ENCODE measurements around the gene COL8A1. TPM values are rescaled to one million over a fixed set of nuclear protein-coding genes. Genes with fewer than 3 reads are reported as not detected.

Gene COL8A1
- total RNA-seq, 2 experiments from 2014 or later: not detected

DNA sequence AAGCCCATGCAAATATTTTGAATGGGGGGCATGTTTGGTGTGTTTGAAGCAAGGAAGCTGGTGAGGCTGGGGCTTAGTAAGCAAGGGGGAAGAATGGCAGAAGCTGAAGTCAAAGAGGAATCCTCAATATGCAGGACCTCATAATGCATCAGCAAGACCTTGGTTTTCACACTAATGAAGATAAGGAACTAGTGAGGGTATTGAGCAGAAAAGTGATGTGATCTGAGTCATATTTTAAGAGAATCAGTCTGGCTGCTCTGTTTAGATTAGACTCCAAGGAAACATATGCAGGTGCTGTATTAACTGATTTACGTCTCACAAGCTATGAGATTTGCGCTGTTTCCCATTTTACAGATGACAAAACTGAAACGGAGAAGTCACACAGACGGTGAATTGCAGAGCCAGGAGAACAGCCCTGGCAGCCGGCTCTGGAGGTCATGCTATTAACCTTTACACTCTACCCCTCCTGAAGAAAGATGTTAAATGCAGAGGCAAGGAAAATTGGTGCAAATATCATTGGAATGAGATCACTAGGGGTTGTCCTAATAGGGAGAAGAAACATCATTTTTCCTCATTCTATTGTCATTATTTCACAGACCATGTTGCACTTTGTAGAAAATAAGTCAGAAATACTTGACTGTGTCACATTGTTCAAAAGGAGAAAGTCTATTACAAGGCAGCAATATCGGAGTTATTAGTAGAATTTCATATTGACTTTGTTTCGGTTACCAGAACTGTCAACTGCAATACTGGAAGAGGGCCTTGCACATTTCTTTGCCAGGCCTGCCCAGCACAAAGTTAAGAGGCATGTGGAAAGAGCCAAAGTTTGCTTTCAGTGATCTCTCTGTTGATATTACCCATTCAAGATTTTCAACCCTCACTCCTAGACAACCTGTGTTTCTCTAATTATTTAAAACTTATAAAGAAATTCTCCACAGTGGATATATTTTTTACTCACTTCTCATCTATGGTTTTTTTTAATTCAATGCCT is 64.9 kb downstream of the COL8A1 start:
- H3K27ac Mint-ChIP-seq: no peak overlapping the region
- H3K9me3 Mint-ChIP-seq: no peaks in the 10 kb centered on the region
- H3K27me3 Mint-ChIP-seq: peaks cover 6% of the 10 kb centered on the region
- H3K4me3 Mint-ChIP-seq: no peak overlapping the region
- H3K36me3 Mint-ChIP-seq: no peaks in the 10 kb centered on the region
- no peak for DNase-seq
- H3K4me1 Mint-ChIP-seq: no peaks in the 10 kb centered on the region

GRCh38 chr3:99704417-99704816 is 66.0 kb downstream of the COL8A1 start:
- Mint-ChIP-seq H3K4me3 (no peak overlapping the region), H3K27me3 (peaks cover 6% of the 10 kb centered on the region), H3K36me3 (no peaks in the 10 kb centered on the region), H3K27ac (no peak overlapping the region), H3K9me3 (no peaks in the 10 kb centered on the region), H3K4me1 (no peaks in the 10 kb centered on the region)
- no peak for DNase-seq

- H3K36me3 Mint-ChIP-seq: no peaks in the 10 kb centered on the region
- H3K9me3 Mint-ChIP-seq: no peaks in the 10 kb centered on the region
- no peak for DNase-seq
- H3K27me3 Mint-ChIP-seq: peaks cover 11% of the 10 kb centered on the region
- H3K4me3 Mint-ChIP-seq: no peak overlapping the region
- no peak overlapping the region for H3K27ac Mint-ChIP-seq
- H3K4me1 Mint-ChIP-seq: no peaks in the 10 kb centered on the region
Measured at GRCh38 chr3:99706410-99706809, 68.0 kb downstream of the COL8A1 start.

DNA sequence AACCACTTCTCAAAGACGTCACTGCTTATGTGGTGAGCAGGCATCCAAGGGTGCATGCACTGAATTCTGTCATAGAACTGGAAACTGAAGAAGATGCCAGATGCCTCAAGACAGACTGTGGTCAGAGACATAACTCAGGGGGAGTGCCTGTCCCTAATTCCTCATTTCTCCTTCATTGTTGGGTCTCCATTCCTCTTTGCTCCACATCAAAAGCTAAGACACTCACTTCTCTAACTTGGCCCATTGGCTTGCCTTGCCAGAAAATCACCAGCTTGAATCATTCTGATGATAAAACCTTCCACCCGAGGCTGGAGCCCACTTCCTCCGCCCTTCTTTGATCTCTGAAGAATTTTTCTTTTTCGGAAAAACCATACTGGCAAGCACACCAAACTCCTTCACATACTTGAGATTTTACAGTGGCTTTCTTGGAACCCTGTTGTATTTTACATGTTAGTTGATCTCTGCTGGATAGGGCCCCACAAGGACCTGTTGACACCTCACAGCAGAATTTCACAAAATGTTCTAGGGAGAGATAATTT is 69.9 kb downstream of the COL8A1 start:
- DNase-seq: no peak
- H3K9me3 Mint-ChIP-seq: no peaks in the 10 kb centered on the region
- no peaks in the 10 kb centered on the region for H3K4me1 Mint-ChIP-seq
- no peak overlapping the region for H3K27ac Mint-ChIP-seq
- no peaks in the 10 kb centered on the region for H3K36me3 Mint-ChIP-seq
- H3K4me3 Mint-ChIP-seq: no peak overlapping the region
- H3K27me3 Mint-ChIP-seq: peaks cover 18% of the 10 kb centered on the region

DNA sequence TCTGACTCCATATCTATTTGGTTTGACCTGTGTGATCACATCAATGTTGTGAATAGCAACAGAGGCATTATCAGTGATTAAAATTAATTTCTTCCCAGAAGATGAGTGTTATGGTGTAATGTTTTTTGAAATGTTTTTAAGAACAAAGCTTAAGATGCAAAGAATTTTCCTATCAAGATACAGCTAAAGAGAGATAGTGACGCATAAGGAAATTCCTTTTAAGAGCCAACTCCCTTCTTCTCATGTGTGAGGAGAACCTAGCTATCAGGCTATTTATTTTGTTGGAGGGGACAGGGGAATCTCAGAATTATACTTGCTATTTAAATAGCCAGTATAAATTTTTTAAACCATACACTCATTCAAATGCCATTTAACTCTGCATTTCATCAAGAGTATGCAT is 71.3 kb downstream of the COL8A1 start:
- H3K9me3 Mint-ChIP-seq: no peaks in the 10 kb centered on the region
- no peaks in the 10 kb centered on the region for H3K4me1 Mint-ChIP-seq
- peaks cover 20% of the 10 kb centered on the region for H3K27me3 Mint-ChIP-seq
- DNase-seq: no peak
- no peaks in the 10 kb centered on the region for H3K36me3 Mint-ChIP-seq
- no peak overlapping the region for H3K4me3 Mint-ChIP-seq
- H3K27ac Mint-ChIP-seq: no peak overlapping the region

- no peaks in the 10 kb centered on the region for H3K4me1 Mint-ChIP-seq
- no peak for DNase-seq
- H3K9me3 Mint-ChIP-seq: no peaks in the 10 kb centered on the region
- peaks cover 18% of the 10 kb centered on the region for H3K27me3 Mint-ChIP-seq
- H3K4me3 Mint-ChIP-seq: no peak overlapping the region
- H3K36me3 Mint-ChIP-seq: no peaks in the 10 kb centered on the region
- no peak overlapping the region for H3K27ac Mint-ChIP-seq
Measured at GRCh38 chr3:99710094-99710493, 71.7 kb downstream of the COL8A1 start.

GRCh38 chr3:99711351-99711750 is 73.0 kb downstream of the COL8A1 start:
- no peaks in the 10 kb centered on the region for H3K4me1 Mint-ChIP-seq
- no peak for DNase-seq
- no peaks in the 10 kb centered on the region for H3K9me3 Mint-ChIP-seq
- no peaks in the 10 kb centered on the region for H3K36me3 Mint-ChIP-seq
- no peak overlapping the region for H3K4me3 Mint-ChIP-seq
- H3K27me3 Mint-ChIP-seq: peaks cover 18% of the 10 kb centered on the region
- no peak overlapping the region for H3K27ac Mint-ChIP-seq

- H3K4me3 Mint-ChIP-seq: no peak overlapping the region
- no peaks in the 10 kb centered on the region for H3K9me3 Mint-ChIP-seq
- no peak overlapping the region for H3K27ac Mint-ChIP-seq
- H3K4me1 Mint-ChIP-seq: no peaks in the 10 kb centered on the region
- H3K27me3 Mint-ChIP-seq: peaks cover 18% of the 10 kb centered on the region
- no peak for DNase-seq
- H3K36me3 Mint-ChIP-seq: no peaks in the 10 kb centered on the region
Measured at GRCh38 chr3:99712291-99712954, 74.0 kb downstream of the COL8A1 start.

DNA sequence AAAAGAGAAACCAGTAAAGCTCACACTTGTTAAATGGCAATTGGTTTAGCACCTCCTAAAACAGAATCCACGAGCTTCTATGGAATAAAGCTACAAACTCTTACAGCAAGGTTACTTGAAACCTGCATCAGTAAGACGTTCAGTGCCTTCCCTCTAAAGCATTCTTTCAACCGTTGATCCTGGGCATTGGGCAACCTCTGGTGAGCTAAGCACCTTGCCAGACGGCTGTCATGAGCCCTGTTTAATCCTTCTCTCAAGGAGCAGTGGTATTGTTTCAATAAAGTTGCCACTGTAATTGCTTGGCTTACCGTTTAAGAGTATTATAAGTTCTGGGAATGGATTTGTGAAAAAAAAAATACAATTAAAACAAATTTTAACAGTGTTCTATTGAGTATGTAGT is 75.0 kb downstream of the COL8A1 start:
- Mint-ChIP-seq H3K36me3 (no peaks in the 10 kb centered on the region), H3K27ac (no peak overlapping the region), H3K9me3 (no peaks in the 10 kb centered on the region), H3K4me1 (no peaks in the 10 kb centered on the region), H3K4me3 (no peak overlapping the region), H3K27me3 (peaks cover 21% of the 10 kb centered on the region)
- no peak for DNase-seq

DNA sequence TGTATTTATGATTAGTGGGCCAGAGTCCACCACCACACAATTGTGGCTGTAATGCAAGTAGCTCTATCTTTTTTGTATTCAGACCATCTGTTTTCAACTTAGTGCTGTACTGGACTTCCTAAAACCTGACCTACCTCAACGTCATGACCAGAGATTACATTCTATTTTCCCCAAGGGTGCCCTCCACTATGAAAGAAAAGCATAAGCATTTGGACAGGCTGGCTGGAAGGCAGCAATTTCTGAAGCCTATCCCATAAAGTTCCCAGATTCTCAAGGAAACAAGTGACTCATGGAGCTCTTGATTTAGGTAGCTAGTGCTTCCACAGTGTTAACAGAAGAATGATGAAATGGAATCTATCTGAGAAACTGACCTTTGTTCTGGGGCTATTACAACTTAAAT is 75.8 kb downstream of the COL8A1 start:
- Mint-ChIP-seq H3K4me1 (no peaks in the 10 kb centered on the region), H3K27me3 (peaks cover 21% of the 10 kb centered on the region), H3K9me3 (no peaks in the 10 kb centered on the region), H3K27ac (no peak overlapping the region), H3K36me3 (no peaks in the 10 kb centered on the region), H3K4me3 (no peak overlapping the region)
- DNase-seq: no peak

DNA sequence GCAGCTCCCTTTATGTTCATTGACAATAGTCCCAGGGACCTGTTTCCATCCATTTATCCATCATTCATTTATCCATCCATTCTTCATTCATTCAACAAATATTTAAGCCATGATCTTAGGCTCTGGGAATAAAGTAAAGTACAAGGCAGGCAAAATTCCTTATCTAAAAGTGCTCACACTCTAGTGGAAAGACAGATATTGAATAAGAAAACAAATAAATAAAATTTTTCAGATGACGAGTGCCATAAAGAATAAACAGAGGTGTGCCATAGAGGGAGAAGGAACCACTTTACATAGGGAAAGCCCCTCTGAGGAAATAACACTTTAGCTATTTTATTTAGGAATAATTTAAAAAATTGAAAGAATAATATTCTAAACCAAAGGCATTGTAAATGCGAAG is 76.2 kb downstream of the COL8A1 start:
- Mint-ChIP-seq H3K27ac (no peak overlapping the region), H3K9me3 (no peaks in the 10 kb centered on the region), H3K36me3 (no peaks in the 10 kb centered on the region), H3K27me3 (peaks cover 21% of the 10 kb centered on the region), H3K4me3 (no peak overlapping the region), H3K4me1 (no peaks in the 10 kb centered on the region)
- no peak for DNase-seq

DNA sequence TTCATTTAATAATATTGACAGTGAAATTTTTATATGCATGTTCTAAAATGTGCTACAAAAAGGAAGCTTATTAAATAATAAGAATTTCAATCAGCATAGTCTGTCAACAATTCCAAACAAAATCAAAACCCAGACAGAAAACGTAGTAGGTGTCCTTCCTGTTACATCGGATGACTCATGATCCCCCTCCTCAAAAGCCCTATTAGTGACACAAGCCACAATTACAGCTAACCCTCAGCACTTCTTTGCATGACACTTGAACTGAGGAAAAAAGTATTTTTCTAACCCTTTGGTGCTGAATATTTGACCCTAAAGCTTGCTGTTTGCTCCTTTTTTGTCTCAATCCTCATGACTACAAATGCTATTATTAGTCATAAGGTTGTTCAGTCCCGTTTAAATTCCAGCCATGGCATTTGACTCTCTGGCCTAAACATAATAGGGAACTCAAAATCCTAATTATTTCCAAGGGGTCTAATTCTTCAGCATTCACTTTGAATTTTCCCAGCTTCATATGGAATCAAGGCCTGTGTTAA is 78.1 kb downstream of the COL8A1 start:
- no peak overlapping the region for H3K27ac Mint-ChIP-seq
- no peak overlapping the region for H3K4me3 Mint-ChIP-seq
- no peak for DNase-seq
- H3K36me3 Mint-ChIP-seq: no peaks in the 10 kb centered on the region
- no peaks in the 10 kb centered on the region for H3K4me1 Mint-ChIP-seq
- H3K27me3 Mint-ChIP-seq: peaks cover 18% of the 10 kb centered on the region
- H3K9me3 Mint-ChIP-seq: no peaks in the 10 kb centered on the region

DNA sequence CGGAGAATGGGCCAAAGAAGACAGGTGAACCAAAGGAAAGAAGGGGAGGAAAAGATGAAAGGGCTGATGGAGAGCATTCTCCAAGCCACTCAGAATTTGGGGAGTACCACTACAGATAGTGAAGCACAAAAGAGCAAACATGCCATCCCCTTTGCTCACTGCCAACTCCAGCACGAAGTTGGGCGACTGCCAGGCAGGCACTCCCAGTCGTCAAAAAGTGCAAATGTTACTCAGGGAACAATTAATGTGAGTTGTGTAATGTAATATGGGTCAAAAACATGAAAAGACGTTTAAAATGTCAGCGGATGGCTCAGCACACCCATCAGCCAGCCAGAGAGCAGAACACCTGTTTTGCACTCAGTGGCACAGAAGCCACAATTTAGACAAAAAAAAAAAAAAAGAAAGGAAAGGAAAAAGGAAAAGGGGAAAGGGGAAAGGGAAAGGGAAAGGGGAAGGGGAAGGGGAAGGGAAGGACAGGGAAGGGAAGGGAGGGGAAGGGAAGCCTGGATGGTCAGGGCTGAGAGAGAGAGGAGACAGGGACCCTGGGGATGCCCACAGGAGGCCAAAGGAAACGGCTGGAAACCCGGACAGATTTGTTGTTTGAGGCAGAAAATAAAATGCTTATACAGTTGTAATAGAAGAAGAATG is 82.7 kb downstream of the COL8A1 start:
- Mint-ChIP-seq H3K27me3 (peaks cover 7% of the 10 kb centered on the region), H3K36me3 (no peaks in the 10 kb centered on the region), H3K4me1 (no peaks in the 10 kb centered on the region), H3K4me3 (no peak overlapping the region), H3K27ac (no peak overlapping the region), H3K9me3 (peaks cover 3% of the 10 kb centered on the region)
- no peak for DNase-seq

GRCh38 chr3:99721633-99722007 is 83.2 kb downstream of the COL8A1 start:
- no peaks in the 10 kb centered on the region for H3K4me1 Mint-ChIP-seq
- H3K27ac Mint-ChIP-seq: no peak overlapping the region
- peaks cover 3% of the 10 kb centered on the region for H3K9me3 Mint-ChIP-seq
- DNase-seq: no peak
- H3K27me3 Mint-ChIP-seq: peaks cover 7% of the 10 kb centered on the region
- H3K4me3 Mint-ChIP-seq: no peak overlapping the region
- H3K36me3 Mint-ChIP-seq: no peaks in the 10 kb centered on the region

DNA sequence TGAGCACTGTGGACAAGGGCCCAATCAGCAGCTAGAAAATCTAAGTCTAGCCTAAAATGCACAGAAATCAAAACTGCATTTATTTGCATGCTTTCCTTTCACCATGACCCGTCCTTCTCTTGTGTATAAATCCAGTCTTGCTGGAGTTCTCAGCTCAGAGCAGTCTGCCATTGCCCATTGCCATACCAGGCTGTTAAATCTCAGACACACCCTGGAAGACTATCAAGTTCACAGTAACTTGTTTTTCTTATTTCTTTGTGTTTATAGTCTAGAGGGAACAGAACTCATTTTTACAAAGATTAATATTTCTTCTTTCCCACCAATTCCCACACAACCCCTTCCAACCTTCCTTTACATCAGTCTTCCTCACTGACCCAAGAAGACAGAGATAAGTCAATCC is 85.9 kb downstream of the COL8A1 start:
- Mint-ChIP-seq H3K9me3 (peaks cover 3% of the 10 kb centered on the region), H3K4me1 (no peaks in the 10 kb centered on the region)

More for the DNA sequence above, 85.9 kb downstream of the COL8A1 start:
- Mint-ChIP-seq H3K36me3 (no peaks in the 10 kb centered on the region), H3K4me3 (no peak overlapping the region), H3K27me3 (peaks cover 4% of the 10 kb centered on the region), H3K27ac (no peak overlapping the region)
- DNase-seq: no peak

All from activated naive CD8-positive, alpha-beta T cell treated with anti-CD3 and anti-CD28 coated beads for 36 hours (primary cell).